HG02973 (cell line): ENCODE measurements around the gene SLC51A.
A peak's percentile ranks its signal among the peaks of the same experiment; 100 is the strongest.
"Not testable (repeated sequence)": the region's sequence is repeated elsewhere in the genome, so short reads cannot be mapped to it uniquely, and the experiment has no call there.

Experiments used
- ATAC-seq: cut with Tn5 transposase; IDR thresholded peaks from one replicate; pipeline ENCODE4 v1.9.1; 2021; ENCODE audit warnings: moderate library complexity; ENCODE audit not compliant: unreplicated experiment

Gene SLC51A

DNA sequence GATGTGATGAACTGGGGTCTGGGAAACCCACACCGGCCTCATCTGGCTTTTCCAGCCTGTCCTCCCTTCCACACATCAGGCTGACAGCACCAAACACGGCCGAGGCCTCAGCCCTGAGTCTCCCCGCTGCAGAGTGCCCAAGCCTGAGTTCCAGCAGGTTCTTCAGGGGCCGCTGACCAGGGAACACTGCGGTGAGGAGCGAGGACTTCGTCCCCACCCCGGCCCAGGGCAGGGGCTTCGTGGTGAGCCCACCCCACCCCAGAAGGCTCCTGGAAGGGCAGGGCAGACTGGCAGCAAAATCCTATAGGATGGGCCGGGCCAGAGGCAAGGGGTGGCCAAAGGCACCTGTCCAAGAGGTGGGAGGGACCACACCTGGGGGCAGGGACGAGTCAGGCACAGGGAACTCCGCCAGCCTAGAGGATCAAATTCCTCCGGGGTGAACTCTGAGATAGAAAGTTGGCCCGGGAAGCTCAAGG, at the start of gene SLC51A:
Gene SLC51A (plus strand): TSS at position 446 of the 476 bp plus-strand sequence. CDS start 179 bp downstream, outside the sequence.
- ATAC-seq, result no peak

DNA sequence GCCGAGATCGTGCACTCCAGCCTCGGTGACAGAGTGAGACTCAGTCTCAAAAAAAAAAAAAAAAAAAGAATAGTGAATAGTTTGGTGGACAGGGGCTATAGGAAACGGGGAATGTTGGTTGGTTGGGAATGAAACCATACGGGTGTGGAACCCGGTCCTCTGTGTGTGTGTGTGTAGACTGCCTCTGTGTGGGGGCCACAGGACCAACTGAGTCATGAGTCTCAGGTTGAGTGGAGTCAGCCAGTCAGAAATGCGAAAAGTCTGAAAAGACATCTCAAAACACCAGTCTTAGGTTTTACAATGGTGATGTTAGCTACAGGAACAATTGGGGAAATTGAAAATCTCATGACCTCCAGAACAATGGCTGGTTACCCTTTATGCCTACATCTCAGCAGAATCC, 49.6 kb upstream of the SLC51A start:
- no peak for ATAC-seq

DNA sequence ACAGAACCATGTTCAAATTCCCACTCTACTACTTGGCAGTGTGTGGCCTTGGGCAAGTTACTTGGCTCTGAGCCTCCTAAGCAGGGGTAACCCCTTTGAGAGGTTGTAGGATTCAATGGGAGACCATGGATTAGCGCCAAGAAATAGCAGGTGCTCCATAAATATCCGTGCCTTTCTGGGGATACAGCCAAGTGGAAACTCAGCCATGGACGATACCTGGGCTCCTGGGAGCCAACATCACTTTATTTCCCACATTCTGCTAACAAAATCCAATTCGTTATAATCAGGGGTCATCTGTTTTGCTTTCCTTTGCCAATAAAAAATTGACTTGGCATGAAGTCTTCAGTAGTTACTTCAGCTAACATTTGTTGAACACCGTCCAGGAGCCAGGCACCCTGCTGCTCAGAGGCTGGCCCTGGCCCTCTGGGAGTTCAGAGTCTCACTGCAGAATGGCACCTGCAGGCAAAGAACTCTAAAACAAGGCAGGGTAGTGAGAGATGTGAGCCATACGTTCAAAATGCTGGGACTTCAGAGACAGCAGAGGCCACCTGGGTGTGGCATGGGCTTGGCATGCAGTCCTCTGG, 47.4 kb upstream of the SLC51A start:
- ATAC-seq, result no peak

DNA sequence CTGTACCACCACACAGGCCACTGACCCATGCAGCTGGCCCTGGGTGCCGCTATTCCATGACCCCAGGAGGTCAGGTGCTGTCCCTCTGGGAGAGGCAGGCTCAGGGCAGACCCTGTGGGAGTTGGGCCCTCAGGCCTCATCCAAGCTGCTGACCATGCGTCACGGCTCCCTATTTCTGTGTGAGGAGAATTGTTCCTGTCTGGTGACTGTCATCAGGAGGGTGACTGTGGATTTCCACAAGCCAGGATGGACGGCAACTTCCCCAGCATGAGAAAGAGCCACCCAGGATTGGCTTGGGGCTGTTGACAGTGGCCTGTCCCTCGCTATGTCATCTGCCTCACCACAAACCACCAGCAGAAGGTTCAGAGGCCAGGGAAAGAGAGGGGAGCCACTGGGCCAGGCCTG, 46.5 kb upstream of the SLC51A start:
- no peak for ATAC-seq

DNA sequence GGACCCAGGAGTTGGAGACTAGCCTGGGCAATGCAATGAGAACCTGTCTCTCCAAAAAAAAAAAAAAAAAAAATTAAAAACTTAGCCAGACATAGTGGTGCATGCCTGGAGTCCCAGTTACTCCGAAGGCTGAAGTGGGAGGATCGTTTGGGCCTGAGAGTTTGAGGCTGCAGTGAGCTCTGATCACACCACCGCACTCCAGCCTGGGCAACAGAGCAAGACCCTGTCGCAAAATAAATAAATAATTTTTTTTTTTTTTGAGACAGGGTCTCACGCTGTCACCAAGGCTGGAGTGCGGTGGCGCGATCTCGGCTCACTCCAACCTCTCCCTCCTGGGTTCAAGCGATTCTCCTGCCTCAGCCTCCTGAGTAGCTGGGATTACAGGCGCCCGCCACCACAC, 46.0 kb upstream of the SLC51A start:
- ATAC-seq, result not testable (repeated sequence)

DNA sequence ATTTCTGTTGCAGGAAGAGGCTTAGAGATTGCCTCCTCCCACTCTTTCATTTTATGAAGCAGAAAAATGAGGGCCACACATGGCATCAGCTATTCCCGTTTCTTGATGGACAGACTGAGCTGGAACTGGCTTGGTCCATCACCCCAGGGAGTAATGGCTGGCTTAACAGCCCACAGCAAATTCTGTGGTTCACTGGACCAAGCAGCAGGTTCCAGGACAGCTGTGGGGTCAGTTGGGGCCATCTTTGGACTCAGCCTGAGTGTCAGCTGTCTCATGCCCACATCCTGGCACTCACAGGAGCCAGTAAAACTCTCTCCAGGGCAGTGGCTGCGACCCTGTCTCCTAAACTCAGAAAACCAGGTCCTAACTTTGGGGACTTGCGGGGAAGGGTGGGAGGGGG, 41.7 kb upstream of the SLC51A start:
- no peak for ATAC-seq

DNA sequence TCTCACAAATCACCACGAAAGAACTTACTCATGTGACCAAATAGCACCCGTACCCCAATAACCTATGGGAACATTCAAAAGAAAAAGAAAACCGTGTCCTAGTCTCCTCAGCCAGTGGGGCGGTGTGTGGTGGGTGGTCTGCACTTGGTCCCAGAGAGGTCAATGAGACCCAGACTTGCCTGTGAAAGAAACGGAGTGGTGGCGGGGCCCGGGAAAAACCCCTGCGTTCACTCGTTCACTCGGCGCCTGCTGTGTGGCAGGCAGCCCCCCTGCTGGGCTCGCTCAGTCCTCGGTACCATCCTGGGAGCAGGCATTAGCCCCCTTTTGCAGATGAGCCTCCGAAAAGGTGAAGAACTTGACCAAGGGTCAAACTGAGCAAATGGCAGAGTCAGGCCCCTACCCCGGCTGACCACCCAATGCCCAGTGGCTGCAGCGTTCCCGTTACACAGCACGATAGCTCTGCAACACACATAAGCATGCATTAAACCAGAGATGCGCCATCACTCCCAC, 41.2 kb upstream of the SLC51A start:
- no peak for ATAC-seq

DNA sequence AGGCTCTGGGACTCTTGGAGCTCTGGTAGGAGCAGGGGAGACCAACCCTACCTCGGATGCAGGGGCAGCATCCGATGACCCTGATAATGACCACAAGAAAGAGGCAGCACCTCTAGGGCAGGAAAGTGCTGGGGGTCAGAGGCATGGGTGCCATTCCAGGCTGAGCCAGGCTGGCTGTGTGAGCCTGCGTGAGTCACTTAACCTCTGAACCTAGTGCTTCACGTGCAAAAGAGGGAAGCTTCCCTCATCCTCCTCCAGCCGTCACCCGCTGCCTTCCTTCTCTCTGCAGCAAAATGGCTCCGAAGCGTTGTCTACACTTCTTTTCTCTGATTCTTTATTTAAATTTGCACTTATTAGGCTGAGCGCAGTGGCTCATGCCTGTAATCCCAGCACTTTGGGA, 40.6 kb upstream of the SLC51A start:
- ATAC-seq, result no peak

DNA sequence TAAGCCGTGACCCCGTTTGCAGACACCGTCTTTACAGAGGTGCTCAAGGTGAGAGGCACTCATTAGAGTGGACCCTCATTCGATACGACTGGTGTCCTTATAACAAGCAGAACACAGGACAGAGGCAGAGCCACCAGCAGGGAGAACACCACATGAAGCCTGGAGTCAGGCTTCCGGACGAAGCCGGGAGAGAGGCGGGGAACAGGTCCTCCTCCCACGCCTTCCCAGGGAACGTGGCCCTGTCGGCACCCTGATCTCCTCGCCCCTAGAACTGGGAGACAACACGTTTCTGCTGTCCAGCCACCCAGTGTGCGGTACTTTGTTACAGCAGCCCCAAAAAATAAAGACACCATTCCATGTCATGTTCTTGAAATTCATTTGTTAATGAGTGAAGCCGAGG, 38.8 kb upstream of the SLC51A start:
- no peak for ATAC-seq

DNA sequence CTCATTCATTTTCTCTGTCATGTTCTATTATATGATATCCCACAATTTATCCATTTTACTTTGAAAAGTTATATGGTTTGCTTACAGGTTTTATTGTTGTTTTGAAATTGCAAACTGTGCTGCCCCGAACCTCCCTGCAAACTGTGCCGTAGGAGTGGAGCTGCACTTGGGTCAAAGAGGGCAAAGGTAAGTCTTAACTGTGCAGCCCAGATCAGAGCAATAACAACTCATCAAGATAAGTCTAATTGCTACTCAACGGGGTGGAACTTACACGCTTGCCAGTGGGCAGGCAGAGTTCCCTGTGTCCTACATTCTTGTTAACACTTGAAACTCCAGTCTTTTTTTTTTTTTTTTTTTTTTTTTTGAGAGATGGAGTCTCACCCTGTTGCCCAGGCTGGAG, 38.4 kb upstream of the SLC51A start:
- ATAC-seq, result no peak

DNA sequence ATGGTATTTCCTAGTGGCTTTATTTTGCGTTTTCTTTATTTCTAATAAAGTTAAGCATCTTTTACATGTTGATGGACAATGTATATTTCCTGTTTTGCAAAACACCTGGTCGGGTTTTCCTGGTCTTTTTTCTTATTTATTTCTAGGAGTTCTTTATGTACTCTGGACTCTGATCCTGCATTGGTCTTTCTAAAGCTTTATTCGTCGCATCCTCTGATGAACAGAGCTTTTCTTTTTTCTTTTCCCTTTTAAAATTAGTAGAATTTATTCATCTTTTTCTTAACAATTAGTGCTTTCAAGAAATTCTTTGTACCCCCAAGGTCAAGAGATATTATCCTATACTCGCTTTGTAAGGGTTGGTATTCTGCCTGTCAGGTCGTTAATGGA, 37.3 kb upstream of the SLC51A start:
- ATAC-seq, result no peak

DNA sequence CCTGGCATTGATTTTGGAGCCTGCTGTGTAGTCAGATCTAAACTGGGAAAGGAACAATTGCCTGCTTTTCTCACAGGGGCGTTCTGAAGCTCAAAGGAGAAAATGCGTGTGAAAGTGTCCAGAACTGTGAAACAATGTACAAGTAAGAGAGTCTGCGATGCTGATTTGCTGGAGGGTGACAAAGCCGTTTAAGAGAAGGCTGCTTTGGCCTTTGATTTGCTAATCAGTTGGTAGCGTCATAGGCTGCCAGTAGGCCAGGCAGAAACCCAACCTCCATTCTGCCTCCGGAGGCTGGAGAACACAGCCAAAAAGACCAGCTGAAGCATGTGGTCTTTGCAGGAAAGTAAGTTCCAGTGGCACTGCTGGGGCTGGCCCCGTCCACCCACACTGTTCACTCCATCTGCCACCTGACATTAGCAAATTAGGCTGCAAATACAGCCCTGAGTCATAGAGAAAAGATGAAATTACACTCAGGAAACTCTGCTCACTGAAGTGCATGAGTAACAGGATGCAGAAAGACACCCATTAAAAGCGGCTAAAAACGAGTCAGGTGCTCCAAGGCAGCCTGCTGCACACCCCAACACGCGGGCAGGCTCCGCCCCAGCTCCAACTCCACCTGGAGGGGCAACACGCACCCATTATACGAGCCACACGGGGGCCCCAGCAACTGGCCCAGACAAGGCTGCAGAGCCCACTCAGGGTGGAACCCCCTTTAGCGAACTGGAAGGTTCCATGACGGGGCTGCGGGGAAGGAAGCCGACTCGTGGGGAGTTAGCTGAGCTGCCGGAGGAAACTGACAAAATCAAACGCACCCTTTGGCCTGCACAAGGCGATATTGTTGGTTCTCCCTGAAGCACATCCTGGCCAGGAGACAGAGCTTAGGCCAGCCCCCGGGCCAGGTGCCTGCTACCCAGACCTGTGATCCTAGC, 36.7 kb upstream of the SLC51A start:
- peak; percentile 51 for ATAC-seq

DNA sequence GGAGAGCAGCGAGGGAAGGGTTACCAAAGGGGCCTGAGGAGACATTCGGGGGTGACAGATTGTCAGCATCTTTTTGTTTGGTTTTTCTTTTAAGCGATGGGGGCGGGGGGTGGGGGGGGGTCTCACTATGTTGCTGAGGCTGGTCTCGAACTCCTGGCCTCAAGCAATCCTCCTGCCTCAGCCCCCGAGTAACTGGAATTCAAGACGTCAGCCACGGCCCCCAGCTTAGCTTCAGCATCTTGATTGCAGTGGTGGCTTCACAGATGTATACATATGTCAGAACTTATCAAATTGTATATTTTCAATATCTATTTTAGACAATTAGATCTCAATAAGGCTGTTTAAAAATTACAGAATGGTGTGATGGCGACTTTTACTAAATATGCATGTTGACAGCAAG, 36.0 kb upstream of the SLC51A start:
- no peak for ATAC-seq

DNA sequence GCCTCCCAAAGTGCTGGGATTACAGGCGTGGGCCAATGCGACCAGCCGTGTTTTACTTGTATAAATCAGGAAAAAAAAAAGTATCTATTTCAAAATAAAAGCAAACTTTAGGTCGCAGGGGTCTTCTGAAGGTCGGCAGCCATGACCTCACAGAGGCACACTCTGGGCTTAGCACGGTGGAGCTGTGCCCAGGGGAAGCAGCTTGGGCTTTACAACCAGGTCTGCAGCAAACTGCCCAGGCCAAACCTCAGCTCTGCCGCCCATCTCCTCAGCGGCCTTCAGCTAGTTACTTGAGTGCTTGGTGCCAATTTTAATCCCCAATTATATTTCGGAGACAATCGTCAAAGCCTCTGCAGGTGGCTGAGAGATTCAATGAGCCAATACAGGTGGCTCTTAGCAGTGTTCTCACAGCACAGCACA, 35.2 kb upstream of the SLC51A start:
- ATAC-seq, result no peak

DNA sequence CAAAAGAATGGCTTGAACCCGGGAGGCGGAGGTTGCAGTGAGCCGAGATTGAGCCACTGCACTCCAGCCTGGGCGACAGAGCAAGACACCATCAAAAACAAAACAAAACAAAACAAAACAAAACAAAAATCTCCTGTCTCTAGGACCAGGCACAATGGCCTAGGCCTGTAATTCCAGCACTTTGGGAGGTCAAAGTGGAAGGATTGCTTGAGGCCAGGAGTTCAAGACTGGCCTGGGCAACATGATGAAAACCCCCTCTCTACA, 32.2 kb upstream of the SLC51A start:
- not testable (repeated sequence) for ATAC-seq

DNA sequence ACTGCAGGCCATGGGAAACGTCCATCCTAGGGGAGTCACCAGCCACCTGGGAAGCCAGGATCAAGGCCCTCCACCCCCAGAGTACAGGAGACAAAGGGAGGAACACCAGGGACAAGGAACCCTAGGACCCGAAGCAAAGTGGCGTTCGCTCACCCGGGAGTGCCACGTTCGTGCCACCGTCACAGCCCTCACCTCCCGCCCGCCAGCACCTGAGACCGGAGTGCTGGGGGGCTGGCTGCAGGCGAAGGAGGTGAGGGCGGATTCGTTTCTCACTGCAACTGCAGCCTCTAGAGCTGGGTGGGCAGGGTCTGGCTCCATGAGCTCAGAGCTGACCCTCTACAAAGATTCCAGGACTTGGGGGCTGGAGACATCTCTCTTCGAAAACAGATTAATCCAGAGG, 31.5 kb upstream of the SLC51A start:
- ATAC-seq, result no peak

DNA sequence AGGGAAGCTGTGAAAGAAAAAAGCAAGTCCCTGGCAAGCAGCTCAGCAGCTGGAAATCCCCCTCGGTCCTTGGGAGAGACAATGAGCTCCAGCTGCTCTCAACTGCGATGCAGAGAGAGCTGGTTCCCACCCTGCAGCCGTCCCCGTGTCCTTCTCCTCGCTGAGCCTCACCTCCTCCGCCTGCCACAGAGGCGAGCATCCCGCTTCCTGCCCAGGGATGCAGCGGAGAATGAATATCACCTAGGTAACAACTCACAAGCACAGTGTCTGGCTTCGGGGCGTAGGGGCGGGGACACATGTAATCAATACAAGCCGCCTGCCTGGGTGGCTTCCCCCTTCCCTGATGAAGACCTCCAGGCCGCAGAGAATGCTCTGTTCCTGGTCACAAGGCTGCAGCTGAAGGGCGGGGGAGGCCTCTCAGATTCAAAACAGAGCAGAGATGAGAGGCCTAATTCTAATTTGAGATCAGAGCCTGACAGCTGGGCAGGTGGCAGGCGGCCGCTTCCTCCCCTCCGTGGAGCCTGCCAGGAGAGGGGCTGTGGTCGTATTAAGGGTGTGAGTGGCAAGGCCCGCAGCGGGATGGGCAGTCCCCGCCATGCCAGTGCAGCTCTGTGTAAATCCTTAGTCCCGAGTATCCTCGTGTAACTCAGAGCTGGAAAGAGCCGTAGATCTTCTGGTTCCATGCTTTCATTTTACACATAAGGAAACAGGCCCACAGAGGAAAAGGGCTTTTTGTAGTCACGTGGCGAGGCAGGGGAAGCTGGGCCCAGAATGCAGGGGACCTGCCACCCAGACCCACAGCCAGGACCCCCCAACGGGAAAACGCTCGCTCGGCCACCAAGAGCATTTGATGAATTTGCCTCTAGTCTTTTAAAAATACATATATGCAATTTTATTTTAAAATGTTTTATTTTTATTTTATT, 29.4 kb upstream of the SLC51A start:
- peak; percentile 37 for ATAC-seq

DNA sequence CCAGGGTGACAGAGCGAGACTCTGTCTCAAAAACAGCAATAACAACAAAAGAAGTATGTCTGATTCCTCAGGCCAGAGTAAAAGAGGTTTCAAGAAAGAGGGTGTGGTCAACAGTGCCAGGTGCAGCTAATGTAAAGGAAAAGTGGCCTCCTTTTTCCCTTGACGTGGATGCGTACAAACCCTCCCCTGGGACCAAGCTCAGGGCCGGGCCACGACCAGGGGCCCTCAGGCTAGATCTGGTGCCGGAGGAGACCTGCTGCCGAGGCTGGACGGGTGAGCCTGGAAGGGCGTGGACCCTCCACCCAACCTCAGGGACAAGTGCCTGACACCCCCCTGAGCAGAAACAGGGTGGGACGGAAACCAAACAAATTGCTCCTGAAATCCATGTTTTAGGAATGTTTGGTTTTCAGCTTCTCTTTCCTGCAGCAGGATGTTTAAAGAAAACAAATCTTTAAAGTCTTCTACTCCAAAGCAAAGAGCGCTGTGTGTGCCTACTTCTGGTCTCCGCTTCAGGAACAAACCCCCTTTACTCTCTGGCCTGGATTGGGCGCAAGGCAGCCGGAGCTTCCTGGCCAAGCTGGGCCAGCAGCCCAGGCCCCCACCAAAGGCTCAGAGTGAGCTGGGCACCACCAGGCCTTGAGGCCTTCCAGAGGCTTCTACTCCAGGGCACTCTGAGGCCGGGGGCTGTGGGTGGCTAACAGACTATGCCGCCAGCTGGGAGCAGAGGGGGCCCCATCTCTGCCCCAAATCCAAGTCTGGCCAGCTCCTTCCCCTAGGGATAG, 26.6 kb upstream of the SLC51A start:
- ATAC-seq, result no peak

DNA sequence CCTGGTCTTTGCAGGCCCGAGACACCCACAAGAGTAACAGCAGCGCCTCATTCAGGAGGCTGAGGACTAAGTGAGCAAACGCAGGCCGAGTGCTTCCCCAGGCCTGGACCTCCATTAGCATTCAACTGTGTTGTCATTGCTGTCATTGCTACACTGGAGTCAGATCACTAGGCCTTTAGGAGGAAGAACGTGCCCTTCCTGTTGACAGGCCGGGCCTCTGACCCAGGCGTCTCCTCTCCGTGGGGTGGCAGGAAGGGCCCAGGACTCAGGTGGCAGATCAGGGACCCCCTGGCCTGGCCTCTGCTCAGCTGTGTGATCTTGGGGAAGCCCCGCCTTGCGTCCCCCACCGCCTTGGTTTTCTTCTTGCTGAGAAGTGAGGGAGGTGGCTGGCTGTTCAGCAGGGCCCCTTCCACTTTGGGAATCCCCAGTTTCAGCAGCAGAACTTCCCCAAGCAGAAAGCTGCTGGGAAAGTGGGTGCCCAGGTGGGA, 24.3 kb upstream of the SLC51A start:
- ATAC-seq, result peak; percentile 43

DNA sequence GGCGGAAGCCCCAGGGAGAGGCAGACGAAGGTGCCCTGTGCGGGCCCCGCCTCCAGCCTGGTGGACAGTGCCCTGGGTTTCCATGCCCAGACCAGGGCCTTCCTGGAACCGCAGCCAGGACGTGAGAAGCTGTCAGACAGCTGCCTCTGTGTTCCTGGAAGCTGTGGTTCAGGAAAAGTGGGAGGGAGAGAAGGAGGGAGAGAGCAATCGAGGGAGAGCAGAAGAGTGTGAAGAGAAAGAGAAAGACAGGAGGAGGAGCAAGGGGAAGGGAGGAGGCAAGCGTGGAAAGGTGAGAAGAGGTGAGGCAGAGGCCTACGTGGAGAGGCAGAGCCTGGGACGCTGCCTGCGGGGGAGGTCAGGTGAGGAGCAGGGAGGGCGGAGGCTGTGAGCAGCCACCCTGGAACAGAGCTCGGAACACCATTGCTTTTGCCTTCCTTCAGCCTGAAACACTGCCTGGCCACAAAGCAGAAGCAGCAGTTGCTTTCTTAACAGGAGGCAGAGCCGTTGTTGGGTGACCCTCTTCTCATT, 23.7 kb upstream of the SLC51A start:
- peak; percentile 25 for ATAC-seq
